CD4-positive, alpha-beta T cell (primary cell): Measurements from ENCODE around the gene TTLL4. TPM values are rescaled to one million over a fixed set of nuclear protein-coding genes. Genes with fewer than 3 reads are reported as not detected.
A peak's percentile ranks its signal among the peaks of the same experiment; 100 is the strongest.
"Not testable (repeated sequence)": the region's sequence is repeated elsewhere in the genome, so short reads cannot be mapped to it uniquely, and the experiment has no call there.

Experiments used
- ATAC-seq: fragments of 200-7000 bp; cut with Tn5 transposase; one replicate; pipeline ENCODE4 v1.10.0; 2022; ENCODE audit warnings: mild to moderate bottlenecking; ENCODE audit not compliant: poor library complexity
- CTCF ChIA-PET: fragments of 350-600 bp; sonication (Branson Sonifier 250); formaldehyde crosslinking; loops from one replicate; lab custom pipeline; 2021; ENCODE audit warnings: antibody characterized with exemption, inconsistent platforms; lab: Charles Lee
- POLR2A ChIA-PET: fragments of 350-600 bp; sonication (Branson Sonifier 250); formaldehyde crosslinking; loops from one replicate; lab custom pipeline; 2021; ENCODE audit warnings: antibody characterized with exemption, inconsistent platforms; lab: Charles Lee
- DNase-seq, 14 experiments: peaks; one replicate each; pipeline ENCODE4 v3.0.0-alpha.2; 2013 to 2020; ENCODE audit warnings: mixed read lengths in 2 of 14
- H3K27ac ChIP-seq, 2 donors: one replicate each; pipeline versions ENCODE4 v1.5.1 to v1.7.0; 2013; ENCODE audit warnings: low read length in 2 of 2, low read depth in 1 of 2, mild to moderate bottlenecking in 1 of 2
- H3K27me3 ChIP-seq, 2 experiments: 1 replicate in 1 of 2; 2 replicates in 1 of 2; pipeline versions ENCODE4 v1.6.1 to v1.7.0; 2013; ENCODE audit warnings: low read length in 2 of 2, control low read depth in 1 of 2, mild to moderate bottlenecking in 1 of 2, moderate library complexity in 1 of 2; ENCODE audit not compliant: insufficient read depth in 2 of 2, control insufficient read depth in 1 of 2
- H3K36me3 ChIP-seq: one replicate; pipeline ENCODE4 v1.6.1; 2013; ENCODE audit warnings: low read length, control low read depth; ENCODE audit not compliant: insufficient read depth
- H3K4me1 ChIP-seq: one replicate; pipeline ENCODE4 v1.6.1; 2013; ENCODE audit warnings: low read length, control low read depth; ENCODE audit not compliant: insufficient read depth
- H3K4me3 ChIP-seq: one replicate; pipeline ENCODE4 v1.5.1; 2013; ENCODE audit warnings: mild to moderate bottlenecking, low read length, moderate library complexity
- H3K9me3 ChIP-seq, 2 experiments: 1 replicate in 1 of 2; 2 replicates in 1 of 2; pipeline versions ENCODE4 v1.6.1 to v1.7.0; 2013; ENCODE audit warnings: low read length in 2 of 2, mild to moderate bottlenecking in 2 of 2, control low read depth in 1 of 2, moderate library complexity in 1 of 2; ENCODE audit not compliant: control insufficient read depth in 1 of 2, insufficient read depth in 1 of 2
- H3K27ac Mint-ChIP-seq: one replicate; pipeline ENCODE4 v1.8.0; 2020; ENCODE audit warnings: mixed read lengths
- H3K27me3 Mint-ChIP-seq: one replicate; pipeline ENCODE4 v1.8.0; 2021; ENCODE audit warnings: mixed read lengths
- H3K36me3 Mint-ChIP-seq: one replicate; pipeline ENCODE4 v1.8.0; 2021; ENCODE audit warnings: low read depth, mixed read lengths
- H3K4me1 Mint-ChIP-seq: one replicate; pipeline ENCODE4 v1.8.0; 2021; ENCODE audit warnings: low read depth, mixed read lengths
- H3K4me3 Mint-ChIP-seq: one replicate; pipeline ENCODE4 v1.8.0; 2020; ENCODE audit warnings: mild to moderate bottlenecking, mixed read lengths
- H3K9me3 Mint-ChIP-seq: one replicate; pipeline ENCODE4 v1.8.0; 2020; ENCODE audit warnings: mixed read lengths
- intact Hi-C, 2 experiments: fragments of 100-400 bp; cut with DNase I in 1 of 2; cut with micrococcal nuclease in 1 of 2; formaldehyde crosslinking; loops; one replicate each; pipeline versions ENCODE4 v1.15.1 to v1.9.0; 2023 to 2025; cut with DNase I, micrococcal nuclease
- total RNA-seq, 174 experiments: library from RNA in 2 of 174; stranded (reverse) in 2 of 174; gene quantifications; one replicate each; pipeline ENCODE4 v1.2.3 and lab custom pipeline; 2021 to 2026
- TF ChIP-seq, protein P1 (sequence below): fragments of 200-600 bp; IDR thresholded peaks from one replicate; pipeline ENCODE4 v1.8.0; 2022; ENCODE audit warnings: antibody characterized with exemption, mild to moderate bottlenecking

TTLL4 gene
- total RNA-seq, 2 experiments from 2014 or later = 7.3 to 10.8 TPM

DNA sequence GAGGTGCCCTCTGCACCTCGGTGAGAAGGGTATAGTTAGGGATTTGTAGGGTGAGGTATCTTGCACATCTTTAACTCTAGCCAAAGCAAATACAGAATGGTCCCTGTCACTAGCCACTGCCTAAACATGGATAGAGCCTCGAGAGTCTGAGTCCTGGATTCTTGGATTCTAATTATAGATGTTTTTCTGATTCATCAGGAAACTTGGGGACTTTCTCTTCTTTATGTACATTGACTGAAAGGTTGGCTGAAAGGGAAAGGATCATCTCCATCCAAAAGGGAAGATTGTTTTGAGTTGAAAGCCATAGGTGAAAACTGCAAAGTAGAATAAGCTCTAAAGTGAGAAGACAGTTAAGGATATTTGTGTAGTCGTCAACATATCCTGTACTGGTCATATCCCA is 30.6 kb upstream of the TTLL4 start:
- TF ChIP-seq, protein P1, sequence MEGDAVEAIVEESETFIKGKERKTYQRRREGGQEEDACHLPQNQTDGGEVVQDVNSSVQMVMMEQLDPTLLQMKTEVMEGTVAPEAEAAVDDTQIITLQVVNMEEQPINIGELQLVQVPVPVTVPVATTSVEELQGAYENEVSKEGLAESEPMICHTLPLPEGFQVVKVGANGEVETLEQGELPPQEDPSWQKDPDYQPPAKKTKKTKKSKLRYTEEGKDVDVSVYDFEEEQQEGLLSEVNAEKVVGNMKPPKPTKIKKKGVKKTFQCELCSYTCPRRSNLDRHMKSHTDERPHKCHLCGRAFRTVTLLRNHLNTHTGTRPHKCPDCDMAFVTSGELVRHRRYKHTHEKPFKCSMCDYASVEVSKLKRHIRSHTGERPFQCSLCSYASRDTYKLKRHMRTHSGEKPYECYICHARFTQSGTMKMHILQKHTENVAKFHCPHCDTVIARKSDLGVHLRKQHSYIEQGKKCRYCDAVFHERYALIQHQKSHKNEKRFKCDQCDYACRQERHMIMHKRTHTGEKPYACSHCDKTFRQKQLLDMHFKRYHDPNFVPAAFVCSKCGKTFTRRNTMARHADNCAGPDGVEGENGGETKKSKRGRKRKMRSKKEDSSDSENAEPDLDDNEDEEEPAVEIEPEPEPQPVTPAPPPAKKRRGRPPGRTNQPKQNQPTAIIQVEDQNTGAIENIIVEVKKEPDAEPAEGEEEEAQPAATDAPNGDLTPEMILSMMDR = no peak
- Mint-ChIP-seq H3K36me3 (peaks cover 20% of the 10 kb centered on the region), H3K4me3 (no peak overlapping the region), H3K27ac (no peak overlapping the region), H3K4me1 (no peaks in the 10 kb centered on the region), H3K27me3 (no peaks in the 10 kb centered on the region), H3K9me3 (no peaks in the 10 kb centered on the region)
- DNase-seq (no peak), ATAC-seq (no peak)
- H3K36me3 ChIP-seq = peaks cover 4% of the 10 kb centered on the region
- H3K4me1 ChIP-seq = no peaks in the 10 kb centered on the region
- intact Hi-C loops = no loop called here
- no peak overlapping the region for H3K27ac ChIP-seq
- no peak overlapping the region for H3K4me3 ChIP-seq
- CTCF ChIA-PET = no interaction called here
- H3K9me3 ChIP-seq = no peaks in the 10 kb centered on the region
- H3K27me3 ChIP-seq = no peaks in the 10 kb centered on the region
- POLR2A ChIA-PET = no interaction called here

DNA sequence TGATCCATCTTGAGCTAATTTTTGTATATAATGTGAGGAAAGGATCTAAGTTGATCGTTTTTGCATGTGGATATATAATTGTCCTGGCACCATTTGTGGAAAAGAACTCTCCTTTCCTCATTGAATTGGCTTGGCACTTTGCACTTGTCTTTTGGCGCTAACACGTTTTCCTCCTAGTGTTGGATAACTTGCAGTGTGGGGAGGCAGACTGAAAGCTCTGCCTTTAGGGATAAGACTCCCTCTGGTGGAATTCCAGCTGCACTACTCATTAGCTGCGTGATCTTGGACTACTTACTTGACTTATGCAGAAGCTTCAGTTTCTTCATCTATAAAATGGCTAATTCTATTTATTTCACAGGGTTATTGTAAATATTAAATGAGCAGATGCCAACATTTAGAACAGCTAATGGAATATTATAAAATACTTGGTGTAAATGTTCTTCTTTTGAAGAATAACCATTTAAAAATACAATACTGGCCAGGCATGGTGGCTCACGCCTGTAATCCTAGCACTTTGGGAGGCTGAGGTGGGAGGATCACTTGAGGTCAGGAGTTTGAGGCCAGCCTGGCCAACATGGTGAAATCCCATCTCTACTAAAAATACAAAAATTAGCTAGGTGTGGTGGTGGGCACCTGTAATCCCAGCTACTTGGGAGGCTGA is 23.1 kb upstream of the TTLL4 start:
- CTCF ChIA-PET = interaction anchor here (1.0 to 1.4 kb wide), 4 partner anchors 20 to 160 kb away, joined by 3 to 7 read pairs (median 6); partner anchors contain the start of genes BCS1L, TTLL4 and ZNF142
- H3K27me3 Mint-ChIP-seq, H3K36me3 Mint-ChIP-seq, H3K4me3 Mint-ChIP-seq, H3K36me3 ChIP-seq, intact Hi-C loops, H3K27me3 ChIP-seq, H3K9me3 Mint-ChIP-seq, H3K4me1 Mint-ChIP-seq, H3K4me1 ChIP-seq, H3K27ac ChIP-seq, H3K27ac Mint-ChIP-seq, H3K4me3 ChIP-seq, H3K9me3 ChIP-seq: not testable (repeated sequence)
- POLR2A ChIA-PET = interaction anchor here (0.7 to 1.7 kb wide), 3 partner anchors 16 to 593 kb away, joined by 3 to 13 read pairs (median 3); partner anchors contain the start of genes BCS1L, RNF25, STK36 and ZNF142
- DNase-seq (peak in 7 of 14 experiments; percentile 8 to 70 (median 30)), ATAC-seq (peak; percentile 92)
- TF ChIP-seq, protein P1 = peak; percentile 71

DNA sequence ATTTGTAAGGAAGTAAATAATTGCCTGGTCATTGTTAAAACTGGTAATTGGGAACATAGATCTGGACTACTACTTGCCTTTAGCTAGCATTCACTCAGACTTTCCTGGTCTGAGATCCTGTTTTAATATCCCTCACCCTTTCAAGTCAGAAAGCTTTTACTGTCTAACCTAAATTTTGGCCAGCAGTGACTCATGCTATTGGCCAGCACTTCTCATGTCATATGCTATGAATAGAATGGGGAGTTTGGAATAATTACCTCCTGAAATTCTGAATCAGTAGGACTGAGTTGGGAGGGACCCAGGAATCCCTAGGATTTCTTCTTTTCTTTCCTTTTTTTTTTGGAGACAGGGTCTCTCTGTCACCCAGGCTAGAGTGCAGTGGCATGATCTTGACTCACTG is 19.4 kb upstream of the TTLL4 start:
- Mint-ChIP-seq H3K4me1 (peaks cover 5% of the 10 kb centered on the region), H3K36me3 (peaks cover 14% of the 10 kb centered on the region), H3K27me3 (no peaks in the 10 kb centered on the region), H3K27ac (no peak overlapping the region), H3K4me3 (no peak overlapping the region), H3K9me3 (no peaks in the 10 kb centered on the region)
- DNase-seq = no peak
- Histone ChIP-seq H3K4me1 (no peaks in the 10 kb centered on the region), H3K4me3 (no peak overlapping the region), H3K27ac (no peak overlapping the region), H3K27me3 (no peaks in the 10 kb centered on the region), H3K36me3 (peaks cover 9% of the 10 kb centered on the region), H3K9me3 (no peaks in the 10 kb centered on the region)
- ATAC-seq = no peak
- ChIA-PET POLR2A (no interaction called here), CTCF (no interaction called here)
- TF ChIP-seq, protein P1 = no peak
- intact Hi-C loops = no loop called here
